G401.6 (cell line): ENCODE data around the gene ATP1B2.

Experiments used
- FAIRE-seq: peaks from 2 replicates; lab custom pipeline; 2012; peaks lifted over from hg19 to GRCh38; lab: Jason Lieb, UNC

ATP1B2 gene

DNA sequence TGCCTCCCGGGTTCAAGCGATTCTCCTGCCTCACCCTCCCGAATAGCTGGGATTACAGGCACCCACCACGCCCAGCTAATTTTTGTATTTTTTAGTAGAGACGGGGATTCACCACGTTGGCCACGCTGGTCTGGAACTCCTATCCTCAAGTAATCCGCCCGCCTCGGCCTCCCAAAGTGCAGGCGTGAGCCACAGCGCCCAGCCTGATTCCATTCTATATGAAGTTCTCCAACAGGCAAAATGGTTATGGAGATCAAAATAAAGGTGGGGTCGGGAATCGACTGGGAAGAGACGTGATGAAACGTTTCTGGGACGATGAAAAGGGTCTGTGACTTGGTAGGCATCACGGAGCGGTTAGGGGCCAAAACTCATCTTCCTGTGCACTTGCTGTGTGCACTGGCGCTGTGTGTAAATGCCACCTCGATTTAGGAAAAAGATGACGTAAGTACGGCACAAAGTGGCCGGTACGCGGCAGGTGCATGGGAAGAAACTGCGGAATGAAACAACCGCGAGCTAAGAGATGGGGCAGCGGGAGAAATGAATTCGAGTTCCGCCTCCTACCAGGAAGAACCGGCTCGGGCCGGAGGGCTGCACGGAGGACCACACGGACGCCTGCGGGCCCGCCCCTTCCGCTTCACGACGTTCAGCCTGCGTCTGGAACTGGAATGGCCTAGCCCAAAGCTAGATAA, 35.0 kb downstream of the ATP1B2 start:
- peak; percentile 90 for FAIRE-seq

DNA sequence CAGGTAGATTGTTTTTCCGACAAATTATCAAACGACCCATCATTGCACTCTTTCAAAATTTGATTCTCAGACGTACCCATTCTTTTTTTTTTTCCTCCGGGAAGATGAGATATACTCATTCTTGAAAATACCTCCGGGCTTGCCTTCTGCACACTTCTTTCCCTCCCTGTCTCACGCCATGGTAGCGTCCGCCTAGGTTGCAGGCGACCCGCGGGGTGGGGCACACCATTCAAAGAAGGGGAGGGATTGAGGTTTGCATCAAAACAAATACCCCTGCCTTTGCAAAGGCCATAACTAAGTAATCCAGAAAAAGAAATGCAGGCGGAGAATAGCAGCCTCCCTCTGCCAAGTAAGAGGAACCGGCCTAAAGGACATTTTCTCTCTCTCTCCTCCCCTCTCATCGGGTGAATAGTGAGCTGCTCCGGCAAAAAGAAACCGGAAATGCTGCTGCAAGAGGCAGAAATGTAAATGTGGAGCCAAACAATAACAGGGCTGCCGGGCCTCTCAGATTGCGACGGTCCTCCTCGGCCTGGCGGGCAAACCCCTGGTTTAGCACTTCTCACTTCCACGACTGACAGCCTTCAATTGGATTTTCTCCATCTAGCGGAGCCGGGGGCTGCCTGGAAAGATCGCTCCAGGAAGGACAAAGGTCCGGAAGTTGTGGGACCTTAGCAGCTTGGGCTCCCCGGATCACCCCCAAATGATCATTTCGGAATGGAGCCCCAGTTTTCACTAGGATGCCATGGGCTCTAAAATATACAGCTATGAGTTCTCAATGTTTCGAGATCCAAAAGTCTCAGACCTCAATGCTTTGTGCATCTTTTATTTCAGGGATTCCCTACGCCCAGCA, 35.7 kb downstream of the ATP1B2 start:
- FAIRE-seq = peak; percentile 19

DNA sequence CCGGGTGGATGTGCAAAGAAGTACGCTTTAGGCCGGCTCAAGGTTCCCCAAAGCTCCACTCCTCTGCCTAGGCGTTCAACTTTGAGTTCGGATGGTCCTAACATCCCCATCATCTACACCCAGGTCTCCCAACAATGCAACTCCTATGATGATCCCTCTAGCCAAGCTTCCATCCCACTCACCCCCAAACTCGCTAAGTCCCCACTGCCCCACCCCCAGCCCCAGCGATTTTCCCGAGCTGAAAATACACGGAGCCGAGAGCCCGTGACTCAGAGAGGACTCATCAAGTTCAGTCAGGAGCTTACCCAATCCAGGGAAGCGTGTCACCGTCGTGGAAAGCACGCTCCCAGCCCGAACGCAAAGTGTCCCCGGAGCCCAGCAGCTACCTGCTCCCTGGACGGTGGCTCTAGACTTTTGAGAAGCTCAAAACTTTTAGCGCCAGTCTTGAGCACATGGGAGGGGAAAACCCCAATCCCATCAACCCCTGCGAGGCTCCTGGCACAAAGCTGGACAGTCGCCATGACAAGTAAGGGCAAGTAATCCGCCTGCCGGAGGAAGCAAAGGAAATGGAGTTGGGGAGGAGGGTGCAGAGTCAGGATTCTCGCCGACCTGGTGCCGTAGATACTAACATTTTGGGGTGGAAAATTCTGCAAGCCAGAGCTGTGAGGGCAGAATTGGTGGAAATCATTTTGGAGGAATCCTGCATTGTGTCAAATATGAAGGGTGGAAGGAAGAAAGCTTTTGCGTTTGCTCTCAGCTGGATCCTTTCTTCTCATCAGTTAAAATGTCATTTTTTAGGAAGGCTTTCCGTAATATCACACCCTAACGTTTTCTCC, 36.6 kb downstream of the ATP1B2 start, which contains the start of gene TP53:
TSS of gene TP53 (minus strand) at position 419 of the 836 bp plus-strand sequence. CDS start 10,896 bp downstream, outside the sequence.
- peak; percentile 92 for FAIRE-seq

DNA sequence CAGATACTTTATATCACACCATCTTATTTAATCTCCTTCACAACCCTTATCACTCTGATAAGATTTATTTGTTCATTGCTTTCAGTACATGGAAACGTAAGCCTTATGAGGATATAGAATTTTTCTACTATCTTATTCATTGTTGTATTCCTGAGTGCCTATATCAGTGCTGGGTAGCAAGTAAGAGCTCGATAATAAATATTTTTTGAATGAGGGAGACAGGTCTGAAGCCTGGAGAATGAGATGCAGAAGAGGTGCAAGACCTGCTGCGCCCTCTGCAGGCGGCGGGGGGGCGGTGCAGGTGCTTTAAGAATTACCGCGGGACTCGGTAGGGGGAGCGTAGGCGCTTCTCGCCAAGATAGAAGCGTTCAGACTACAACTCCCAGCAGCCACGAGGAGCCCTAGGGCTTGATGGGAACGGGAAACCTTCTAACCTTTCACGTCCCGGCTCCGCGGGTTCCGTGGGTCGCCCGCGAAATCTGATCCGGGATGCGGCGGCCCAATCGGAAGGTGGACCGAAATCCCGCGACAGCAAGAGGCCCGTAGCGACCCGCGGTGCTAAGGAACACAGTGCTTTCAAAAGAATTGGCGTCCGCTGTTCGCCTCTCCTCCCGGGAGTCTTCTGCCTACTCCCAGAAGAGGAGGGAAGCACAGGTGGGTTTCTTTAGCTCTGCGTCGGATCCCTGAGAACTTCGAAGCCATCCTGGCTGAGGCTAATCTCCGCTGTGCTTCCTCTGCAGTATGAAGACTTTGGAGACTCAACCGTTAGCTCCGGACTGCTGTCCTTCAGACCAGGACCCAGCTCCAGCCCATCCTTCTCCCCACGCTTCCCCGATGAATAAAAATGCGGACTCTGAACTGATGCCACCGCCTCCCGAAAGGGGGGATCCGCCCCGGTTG, 37.4 kb downstream of the ATP1B2 start, which contains the start of gene WRAP53:
TSS of gene WRAP53 (plus strand) at position 570 of the 900 bp plus-strand sequence. CDS start at position 742, 172 bp downstream.
- FAIRE-seq = peak; percentile 99

DNA sequence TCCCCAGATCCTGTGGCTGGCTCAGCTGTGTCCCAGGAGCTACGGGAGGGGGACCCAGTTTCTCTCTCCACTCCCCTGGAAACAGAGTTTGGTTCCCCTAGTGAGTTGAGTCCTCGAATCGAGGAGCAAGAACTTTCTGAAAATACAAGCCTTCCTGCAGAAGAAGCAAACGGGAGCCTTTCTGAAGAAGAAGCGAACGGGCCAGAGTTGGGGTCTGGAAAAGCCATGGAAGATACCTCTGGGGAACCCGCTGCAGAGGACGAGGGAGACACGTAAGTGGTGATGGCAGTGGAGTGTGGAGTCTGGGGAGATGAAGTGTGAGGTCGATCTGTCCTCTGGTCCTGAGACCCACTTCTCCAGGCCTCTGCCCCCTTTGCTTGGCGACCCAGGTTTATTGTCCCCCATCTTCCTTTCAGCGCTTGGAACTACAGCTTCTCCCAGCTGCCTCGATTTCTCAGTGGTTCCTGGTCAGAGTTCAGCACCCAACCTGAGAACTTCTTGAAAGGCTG, 38.1 kb downstream of the ATP1B2 start:
- no peak for FAIRE-seq

DNA sequence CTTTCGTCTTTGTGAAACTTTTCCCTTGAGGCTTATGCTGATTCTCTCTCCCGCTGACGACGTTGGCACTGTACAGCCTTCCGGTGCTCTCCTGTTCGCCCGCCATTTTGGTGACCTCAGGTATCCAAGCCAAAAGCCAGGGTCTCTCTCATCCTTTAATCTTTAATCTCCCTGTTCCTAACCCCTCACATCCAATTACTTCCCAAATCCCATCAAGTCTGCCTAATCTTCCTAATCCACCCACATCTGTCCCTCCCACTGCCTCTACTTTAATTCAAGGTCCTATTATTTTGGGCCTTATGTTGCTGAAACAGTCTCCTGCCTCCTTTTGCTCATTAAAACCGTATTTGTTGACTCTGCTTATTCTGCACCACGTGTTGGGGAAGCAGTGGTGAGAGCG, 44.9 kb downstream of the ATP1B2 start:
- FAIRE-seq = no peak

DNA sequence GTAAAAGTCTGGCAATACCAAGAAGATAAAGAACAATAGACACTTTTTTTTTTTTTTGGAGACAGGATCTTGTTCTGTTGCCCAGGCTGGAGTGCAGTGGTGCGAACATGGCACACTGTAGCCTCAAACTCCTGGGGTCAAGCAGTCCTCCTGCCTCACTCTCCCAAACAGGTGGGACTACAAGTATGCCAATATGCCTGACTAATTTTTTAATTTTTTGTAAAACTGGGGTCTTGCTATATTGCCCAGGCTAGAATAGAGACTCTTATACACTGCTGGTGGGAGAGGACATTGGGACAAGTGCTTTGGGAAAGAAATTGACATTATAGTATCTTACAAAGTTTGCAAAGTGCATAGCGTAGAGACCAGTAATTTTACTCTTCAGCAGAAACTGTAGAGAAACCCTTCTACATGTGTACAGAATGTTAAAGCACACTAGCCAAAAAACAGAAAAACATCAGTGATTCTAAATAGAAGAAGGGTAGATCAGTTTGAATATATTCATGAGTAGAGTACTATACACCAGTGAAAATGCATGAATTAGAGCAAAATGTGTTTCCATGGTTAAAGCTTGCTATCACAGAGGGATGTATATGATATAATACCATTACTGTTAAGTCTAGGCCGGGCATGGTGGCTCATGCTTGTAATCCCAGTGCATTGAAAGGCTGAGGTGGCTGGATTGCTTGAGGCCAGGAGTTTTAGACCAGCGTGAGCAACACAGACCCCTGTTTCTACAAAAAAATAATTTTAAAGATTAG, 47.3 kb downstream of the ATP1B2 start:
- no peak for FAIRE-seq

DNA sequence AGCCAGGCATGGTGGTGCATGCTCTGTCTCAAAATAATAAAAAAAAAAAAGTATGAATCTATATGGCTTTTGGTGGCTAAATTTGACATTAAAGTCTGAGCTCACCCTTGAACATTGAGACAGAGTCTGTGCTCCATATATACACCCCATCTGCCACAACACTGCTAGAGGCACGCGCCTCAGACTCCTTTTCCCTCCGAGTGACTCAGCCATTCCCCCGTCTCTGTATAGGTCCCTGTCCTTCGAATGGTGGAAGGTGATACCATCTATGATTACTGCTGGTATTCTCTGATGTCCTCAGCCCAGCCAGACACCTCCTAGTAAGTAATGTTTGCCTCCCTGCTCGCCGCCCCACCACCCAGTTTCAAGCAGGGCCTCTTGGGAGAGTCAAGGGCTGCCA, 49.8 kb downstream of the ATP1B2 start:
- no peak for FAIRE-seq

DNA sequence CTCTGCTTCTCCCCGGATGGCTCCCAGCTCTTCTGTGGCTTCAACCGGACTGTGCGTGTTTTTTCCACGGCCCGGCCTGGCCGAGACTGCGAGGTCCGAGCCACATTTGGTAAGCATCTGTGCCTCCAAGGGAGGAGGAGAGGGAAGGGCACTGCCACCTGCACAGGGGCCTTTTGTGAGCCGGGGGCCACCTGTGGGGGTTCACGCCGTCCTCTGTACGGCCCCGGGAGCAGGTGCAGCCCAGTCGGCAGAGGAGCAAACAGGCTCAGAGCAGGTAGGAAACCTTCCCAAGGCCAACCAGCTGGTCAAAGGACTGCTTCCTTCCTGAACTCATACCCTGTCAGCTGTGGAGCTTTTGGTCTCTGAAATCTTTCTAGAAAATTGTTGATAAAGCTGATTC, 51.0 kb downstream of the ATP1B2 start:
- no peak for FAIRE-seq

DNA sequence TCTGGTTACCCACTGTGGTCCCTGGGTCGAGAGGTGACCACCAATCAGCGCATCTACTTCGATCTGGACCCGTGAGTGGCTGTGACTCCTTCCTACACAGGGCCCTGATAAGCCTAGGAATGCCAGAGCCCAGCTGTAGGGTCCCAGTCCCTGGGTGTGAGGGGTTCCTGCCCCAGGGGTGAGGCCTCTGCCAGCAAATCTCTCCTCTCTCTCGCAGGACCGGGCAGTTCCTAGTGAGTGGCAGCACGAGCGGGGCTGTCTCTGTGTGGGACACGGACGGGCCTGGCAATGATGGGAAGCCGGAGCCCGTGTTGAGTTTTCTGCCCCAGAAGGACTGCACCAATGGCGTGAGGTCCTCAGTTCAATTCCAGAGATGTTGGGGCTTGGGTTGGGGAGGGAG, 52.0 kb downstream of the ATP1B2 start:
- FAIRE-seq = no peak

DNA sequence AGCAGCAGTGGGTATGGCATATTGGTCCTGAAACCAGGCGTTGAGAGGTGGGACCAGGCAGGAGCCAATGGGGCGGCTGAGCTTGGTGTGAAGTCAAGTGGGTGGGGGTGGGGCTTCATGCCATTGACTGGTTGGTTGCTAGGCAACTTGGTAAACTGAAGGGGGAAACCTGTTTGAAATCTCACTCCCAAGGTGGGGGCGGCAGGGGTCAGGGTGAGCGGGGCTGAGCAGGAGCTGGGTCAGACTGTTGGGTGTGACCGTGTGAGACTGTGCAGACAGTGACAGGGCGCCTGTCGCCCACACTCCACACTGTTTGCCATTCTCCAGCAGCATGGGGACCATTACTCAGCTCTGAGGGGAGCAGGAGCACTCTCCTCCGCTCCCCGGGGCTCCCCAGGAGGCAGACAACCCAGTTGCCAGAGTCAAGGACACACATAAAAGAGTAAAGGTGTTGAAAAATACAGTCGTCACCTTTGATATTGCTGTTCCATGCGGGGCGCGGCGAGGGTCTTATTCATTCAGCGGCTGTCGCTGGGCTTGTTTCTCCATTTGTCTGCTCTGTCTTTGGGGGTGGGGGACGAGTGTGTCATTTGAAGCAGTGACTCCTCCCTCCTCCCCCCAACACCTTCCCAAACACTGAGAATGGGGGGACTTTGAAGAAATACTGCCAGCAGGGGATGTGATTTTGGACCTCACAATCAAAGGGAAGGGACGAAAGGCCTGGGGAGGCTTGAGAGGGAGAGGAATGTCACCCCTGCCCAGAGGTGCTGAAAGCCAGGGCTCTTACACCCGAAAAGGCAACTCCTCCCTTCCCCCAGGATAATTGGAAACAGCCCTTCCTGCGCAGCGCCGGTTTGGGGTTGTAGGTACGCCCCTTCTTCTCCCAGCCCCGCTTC, 53.1 kb downstream of the ATP1B2 start:
- peak; percentile 67 for FAIRE-seq

DNA sequence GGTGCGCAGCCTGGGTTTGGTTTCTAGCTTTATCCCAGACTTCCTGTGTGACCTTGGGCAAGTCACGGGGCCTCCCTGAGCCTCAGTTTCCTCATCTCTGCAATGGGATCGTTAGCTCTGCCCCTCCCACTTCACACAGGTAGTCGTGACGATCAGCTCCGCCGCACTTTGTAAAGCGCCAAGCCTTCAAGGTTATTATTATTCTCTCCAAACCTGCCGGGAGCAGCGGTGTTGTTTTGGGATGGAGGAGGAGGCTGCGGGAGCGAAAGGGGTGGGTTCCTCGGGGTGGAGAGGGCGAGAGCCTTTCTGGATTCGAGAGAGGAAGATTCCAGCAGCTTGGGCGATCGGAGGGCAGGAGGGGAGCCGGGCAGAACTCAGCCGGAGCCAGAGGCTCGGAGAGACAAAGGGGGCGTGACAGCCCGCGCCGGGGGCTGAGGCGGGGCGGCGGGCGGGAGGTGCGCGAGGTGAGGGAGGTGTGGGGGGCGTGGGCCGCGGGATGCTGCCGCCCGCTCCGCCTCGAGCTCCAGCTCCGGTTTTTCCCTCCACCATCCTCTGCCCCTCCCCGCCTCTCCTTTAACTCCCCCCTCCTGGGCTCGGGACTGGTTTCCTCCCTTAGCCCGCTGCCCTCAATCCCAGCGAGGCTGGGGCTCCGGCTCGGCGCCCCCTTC, 54.0 kb downstream of the ATP1B2 start, which contains the start of gene EFNB3:
TSS of gene EFNB3 (plus strand) at position 602 of the 668 bp plus-strand sequence. CDS start 397 bp downstream, outside the sequence.
- FAIRE-seq = peak; percentile 21

DNA sequence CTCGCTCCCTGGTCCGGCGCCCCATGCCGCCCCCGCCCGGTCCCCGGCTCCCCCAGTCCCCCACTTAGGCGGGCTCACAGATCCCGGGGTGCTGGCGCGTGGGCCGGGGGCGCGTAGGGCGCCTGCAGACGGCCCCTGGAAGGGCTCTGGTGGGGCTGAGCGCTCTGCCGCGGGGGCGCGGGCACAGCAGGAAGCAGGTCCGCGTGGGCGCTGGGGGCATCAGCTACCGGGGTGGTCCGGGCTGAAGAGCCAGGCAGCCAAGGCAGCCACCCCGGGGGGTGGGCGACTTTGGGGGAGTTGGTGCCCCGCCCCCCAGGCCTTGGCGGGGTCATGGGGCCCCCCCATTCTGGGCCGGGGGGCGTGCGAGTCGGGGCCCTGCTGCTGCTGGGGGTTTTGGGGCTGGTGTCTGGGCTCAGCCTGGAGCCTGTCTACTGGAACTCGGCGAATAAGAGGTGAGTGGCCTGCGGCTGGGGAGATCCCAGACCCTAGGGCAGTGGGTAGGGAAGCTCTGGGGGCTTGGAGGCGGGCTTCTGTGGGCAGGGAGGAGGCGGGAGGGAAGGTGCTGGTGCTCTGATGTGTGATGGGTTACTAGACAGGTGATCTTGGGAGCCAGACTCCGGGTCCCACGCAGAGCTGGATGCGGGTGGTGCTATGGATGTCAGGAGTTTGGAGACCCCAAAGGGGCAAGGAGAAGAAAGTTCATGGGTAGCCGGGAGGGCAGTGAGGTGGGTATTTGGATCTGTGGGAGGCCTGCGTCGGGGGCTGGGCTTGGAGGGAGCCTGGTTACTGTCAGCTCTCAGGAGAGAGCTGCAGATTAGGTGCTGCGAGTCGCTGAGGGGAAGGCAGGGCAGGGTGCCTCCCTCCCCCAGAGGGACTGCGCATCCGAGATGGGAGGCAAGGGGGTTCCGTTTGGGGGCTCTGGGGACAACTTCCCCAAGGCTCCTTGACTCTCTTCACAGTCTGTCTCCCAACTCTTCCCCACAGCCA, 54.8 kb downstream of the ATP1B2 start:
- FAIRE-seq = no peak

DNA sequence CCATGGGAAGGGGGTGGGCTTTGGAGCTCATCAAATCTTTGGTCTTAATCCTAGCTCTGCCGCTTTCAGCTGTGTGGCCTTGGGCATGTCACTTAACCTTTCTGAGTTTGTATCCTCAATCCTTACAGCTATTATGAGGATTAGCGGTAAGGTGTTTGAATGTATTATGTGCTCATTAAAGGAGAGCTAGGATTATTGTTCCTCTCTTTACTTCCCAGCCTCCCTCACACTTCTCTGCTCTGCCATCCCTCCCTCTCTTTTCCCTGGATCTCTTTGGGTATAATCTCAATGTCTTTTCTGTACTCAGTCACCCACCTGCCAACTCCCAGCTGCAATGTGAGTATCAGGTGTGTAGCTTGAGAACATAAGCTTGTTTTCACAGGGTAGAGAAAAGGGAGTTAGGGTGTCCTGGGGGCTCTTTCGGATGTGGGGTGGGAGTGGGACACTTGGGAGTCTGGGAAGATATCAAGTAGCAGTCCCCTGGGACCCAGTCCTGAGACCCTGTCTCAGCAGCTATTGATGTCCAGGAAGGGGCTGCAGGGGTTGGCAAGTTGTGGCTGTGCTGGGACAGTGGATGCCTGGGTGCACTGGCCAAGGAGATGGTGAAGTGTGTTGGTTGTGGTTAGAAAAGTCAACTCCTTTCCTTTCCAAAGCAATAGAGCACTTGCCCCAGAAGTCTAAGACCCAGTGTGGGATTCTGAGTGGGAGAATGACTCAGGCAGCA, 56.1 kb downstream of the ATP1B2 start:
- no peak for FAIRE-seq
